Activated naive CD4-positive, alpha-beta T cell treated with anti-CD3 and anti-CD28 coated beads for 36 hours (primary cell): ENCODE data around the gene AEBP1. TPM values are rescaled to one million over a fixed set of nuclear protein-coding genes. Genes with fewer than 3 reads are reported as not detected.

Experiments used
- CTCF ChIA-PET: fragments of 350-600 bp; sonication (Branson Sonifier 250); formaldehyde crosslinking; loops from one replicate; lab custom pipeline; 2021; ENCODE audit warnings: antibody characterized with exemption; lab: Charles Lee
- DNase-seq: peaks from one replicate; pipeline ENCODE4 v3.0.0-alpha.2; 2020
- H3K27ac Mint-ChIP-seq: one replicate; pipeline ENCODE4 v1.8.0; 2021; ENCODE audit warnings: mild to moderate bottlenecking, mixed read lengths
- H3K27me3 Mint-ChIP-seq: one replicate; pipeline ENCODE4 v1.8.0; 2021; ENCODE audit warnings: low read depth, mixed read lengths
- H3K36me3 Mint-ChIP-seq: one replicate; pipeline ENCODE4 v1.8.0; 2021; ENCODE audit warnings: low read depth, mixed read lengths
- H3K4me1 Mint-ChIP-seq: one replicate; pipeline ENCODE4 v1.8.0; 2021; ENCODE audit warnings: low read depth, mixed read lengths
- H3K4me3 Mint-ChIP-seq: one replicate; pipeline ENCODE4 v1.8.0; 2021; ENCODE audit warnings: mild to moderate bottlenecking, moderate library complexity, mixed read lengths
- H3K9me3 Mint-ChIP-seq: one replicate; pipeline ENCODE4 v1.8.0; 2021; ENCODE audit warnings: mixed read lengths
- intact Hi-C: fragments of 100-400 bp; cut with micrococcal nuclease; formaldehyde crosslinking; loops from one replicate; pipeline ENCODE4 v1.15.1; 2023
- total RNA-seq, 2 experiments: library from RNA; stranded (reverse); gene quantifications; one replicate each; pipeline ENCODE4 v1.2.3, GENCODE V29; 2021

The AEBP1 gene
- total RNA-seq, 2 experiments from 2014 or later: 10.1 to 10.8 TPM

DNA sequence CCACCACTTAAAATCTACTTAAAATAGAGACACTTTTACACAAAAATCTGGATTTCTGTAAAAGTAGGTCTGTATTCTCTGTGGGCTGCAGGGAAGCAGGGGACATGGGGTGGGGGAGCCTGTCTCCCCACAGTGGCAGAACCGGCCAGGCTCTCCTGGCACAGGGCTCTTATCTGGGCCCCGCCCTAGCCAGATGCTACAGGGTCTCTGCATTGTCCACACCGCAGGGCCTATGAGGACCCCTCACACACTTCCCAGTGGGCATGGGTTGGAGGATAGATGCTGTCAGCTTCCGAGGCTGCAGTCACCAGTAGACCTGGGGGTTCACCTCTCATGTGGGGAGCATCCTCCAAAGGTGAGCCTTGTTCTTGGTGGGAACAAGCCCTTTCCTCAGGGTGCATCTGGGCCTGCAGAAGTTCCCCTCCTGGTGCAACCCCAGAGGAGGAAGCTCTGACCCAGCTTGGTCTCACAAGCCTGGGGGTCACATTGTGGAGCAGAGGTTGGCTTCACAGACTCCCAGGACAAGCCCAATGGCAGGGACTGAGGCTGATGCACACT lies 52.4 kb downstream of the AEBP1 start:
- Mint-ChIP-seq H3K4me1 (no peaks in the 10 kb centered on the region), H3K4me3 (no peak overlapping the region), H3K36me3 (no peaks in the 10 kb centered on the region), H3K27me3 (no peaks in the 10 kb centered on the region), H3K27ac (no peak overlapping the region), H3K9me3 (no peaks in the 10 kb centered on the region)
- no peak for DNase-seq
- CTCF ChIA-PET: no interaction called here
- intact Hi-C loops: no loop called here

DNA sequence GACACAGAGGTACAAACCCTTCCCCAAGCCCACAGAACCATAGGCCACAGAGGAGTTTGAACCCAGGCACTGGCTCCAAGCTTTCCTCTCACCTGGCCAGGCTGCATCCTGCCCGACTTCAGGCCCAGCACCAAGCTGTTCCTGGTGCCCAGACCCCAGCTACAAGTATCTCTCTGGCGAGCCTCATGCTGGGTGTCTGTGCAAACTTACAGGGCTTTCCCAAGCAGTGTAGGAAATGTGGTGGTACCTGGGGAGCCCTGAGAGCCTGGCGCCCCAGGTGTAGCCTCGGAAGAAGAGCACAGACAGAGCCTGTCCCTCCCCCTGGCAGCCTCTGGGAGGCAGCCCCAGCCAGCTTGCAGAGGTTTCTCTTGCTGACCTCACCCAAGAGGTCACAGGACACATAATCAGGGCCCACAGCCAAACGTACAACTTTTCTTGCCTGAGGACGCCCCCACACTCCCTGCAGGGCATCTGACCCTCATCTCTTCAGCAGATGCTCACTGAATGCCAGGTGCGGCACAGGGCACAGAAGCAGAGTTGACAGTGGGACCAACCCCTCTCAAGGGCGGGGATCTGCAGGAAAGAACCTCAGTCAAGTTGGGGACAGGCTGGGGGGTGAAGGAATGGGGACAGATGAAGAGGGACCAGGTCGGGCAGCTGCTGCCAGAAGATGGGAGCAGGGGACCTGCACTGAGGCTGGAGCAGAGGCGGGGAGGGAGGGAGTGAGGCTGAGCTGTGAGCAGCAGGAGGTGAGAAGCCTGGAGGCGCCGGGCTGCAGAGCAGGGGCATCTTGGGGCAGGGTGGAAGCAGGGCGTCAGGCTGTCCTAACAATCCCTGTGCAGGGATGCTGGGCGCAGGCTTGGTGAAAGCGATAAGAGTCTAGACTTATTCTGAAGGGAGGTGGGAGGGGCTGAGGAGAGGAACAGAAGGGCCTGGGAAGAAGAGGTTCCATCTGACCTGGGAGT lies 53.3 kb downstream of the AEBP1 start:
- H3K4me1 Mint-ChIP-seq: no peaks in the 10 kb centered on the region
- H3K27me3 Mint-ChIP-seq: no peaks in the 10 kb centered on the region
- CTCF ChIA-PET: no interaction called here
- no peaks in the 10 kb centered on the region for H3K36me3 Mint-ChIP-seq
- no peak overlapping the region for H3K4me3 Mint-ChIP-seq
- intact Hi-C loops: no loop called here
- no peak overlapping the region for H3K27ac Mint-ChIP-seq
- no peak for DNase-seq
- no peaks in the 10 kb centered on the region for H3K9me3 Mint-ChIP-seq

DNA sequence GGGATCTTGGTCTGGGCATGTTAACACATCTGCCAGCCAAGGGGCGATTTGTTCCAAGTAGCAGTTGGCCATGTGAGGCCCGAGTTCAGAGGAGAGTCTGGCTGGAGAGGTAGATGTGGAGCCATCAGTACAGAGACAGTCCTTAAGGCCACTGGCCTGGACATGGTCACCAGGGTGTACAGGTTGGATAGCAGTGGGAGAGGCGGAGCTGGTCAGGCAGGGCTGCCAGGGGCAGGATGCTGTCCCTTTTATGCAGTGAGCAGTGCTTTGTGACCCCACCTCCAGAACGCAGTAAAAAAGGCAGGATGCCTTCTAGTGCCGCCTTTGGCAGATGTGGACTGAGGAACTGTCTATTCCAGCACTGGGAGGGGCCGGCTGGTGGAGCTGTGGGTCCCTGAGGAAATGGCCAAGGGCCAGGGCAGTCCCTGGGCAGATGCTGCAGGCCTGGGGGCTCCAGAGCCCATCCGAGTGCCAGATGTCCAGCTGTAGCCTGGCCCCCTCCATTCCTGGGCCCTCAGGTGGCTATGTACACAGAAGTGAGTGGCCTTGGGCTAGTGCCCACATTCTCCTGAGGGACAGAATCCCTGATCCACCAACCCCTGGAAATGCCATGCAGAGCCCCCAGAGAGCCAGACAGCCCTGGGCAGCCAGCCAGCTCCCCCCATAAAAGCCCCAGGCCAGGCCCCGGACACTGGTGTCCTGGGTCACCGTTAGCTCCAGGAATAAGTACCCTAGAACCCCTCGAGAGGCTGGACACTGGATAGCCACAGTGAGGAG lies 54.1 kb downstream of the AEBP1 start:
- no peak for DNase-seq
- no peaks in the 10 kb centered on the region for H3K27me3 Mint-ChIP-seq
- H3K4me3 Mint-ChIP-seq: no peak overlapping the region
- H3K36me3 Mint-ChIP-seq: no peaks in the 10 kb centered on the region
- intact Hi-C loops: no loop called here
- CTCF ChIA-PET: no interaction called here
- H3K9me3 Mint-ChIP-seq: no peaks in the 10 kb centered on the region
- H3K4me1 Mint-ChIP-seq: no peaks in the 10 kb centered on the region
- no peak overlapping the region for H3K27ac Mint-ChIP-seq

DNA sequence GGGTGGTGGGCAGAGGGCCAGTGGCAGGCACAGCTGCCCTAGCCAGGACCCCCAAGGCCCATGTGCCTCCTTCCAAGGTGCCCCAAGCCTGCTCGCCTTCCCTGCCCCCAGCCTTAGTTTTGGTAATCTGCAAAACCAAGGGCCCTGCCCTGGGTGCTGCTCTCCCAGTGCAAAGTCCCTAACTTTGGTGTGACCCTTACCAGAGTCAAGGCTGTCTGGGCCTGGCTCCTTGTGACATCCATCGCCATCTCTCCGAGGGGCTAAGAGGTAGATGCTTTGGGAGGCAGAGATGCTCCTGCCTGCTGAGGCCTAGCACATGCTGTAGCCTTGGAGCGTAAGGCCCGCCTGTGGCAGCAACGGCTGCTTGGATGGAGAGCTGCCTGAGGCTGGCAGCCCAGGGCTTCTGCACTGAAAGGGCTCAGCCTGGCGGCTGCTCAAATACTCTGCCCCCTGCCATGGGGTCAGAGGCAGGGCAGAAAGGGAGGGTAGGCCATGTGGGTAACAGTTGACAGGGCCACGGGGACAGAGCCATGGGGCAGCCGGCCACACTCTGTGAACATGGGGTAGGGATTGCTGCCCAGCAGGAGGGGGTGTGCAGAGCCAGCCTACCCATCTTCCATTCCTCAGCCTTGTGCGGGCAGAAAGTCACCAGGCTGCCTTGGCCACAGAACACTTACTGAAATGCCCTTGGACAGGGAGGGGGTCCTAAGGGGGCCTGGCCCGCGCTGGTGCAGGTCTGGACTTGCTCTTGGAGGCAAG lies 54.9 kb downstream of the AEBP1 start:
- Mint-ChIP-seq H3K36me3 (no peaks in the 10 kb centered on the region), H3K4me3 (no peak overlapping the region), H3K9me3 (no peaks in the 10 kb centered on the region), H3K4me1 (no peaks in the 10 kb centered on the region), H3K27me3 (no peaks in the 10 kb centered on the region), H3K27ac (no peak overlapping the region)
- DNase-seq: no peak
- intact Hi-C loops: no loop called here
- CTCF ChIA-PET: no interaction called here

DNA sequence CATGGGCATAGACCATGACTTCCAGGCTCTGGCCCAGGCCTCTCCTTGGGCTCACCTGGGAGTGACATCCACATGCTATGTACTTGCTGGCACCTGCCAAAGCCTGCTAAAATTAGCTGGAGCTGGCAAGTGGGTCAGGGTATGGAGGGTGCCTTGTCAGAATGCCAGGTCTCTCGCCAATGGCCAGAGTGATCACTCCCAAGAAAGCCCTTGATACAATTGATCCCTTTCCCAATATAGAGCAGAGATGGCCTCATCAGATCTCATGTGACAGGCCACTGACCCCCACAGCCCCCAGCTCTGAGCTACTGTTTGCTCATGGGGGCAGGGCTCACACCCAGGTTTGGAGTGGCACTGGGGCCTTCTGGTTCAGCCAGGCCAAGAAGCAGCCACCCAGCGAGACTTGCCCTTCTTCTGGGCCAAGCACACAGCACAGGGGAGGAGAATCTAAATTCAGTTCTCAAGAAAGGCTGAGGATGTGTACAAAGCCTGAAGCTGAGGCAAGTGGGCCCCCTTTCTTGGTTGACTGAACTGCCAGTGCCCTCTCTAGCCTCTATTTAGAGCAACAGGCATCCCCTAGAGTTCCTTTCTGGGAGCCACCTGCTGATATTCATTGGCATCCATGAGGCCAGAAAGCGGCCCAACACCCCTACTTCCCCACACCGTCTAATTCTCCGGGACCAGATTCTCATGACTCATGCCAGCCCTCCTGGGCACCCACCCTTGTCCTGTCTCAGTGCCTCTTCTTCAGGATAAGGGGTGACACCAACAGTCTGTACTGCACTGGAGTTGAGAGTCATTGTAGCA lies 55.9 kb downstream of the AEBP1 start:
- Mint-ChIP-seq H3K36me3 (no peaks in the 10 kb centered on the region), H3K4me3 (no peak overlapping the region), H3K4me1 (no peaks in the 10 kb centered on the region), H3K9me3 (peaks cover 2% of the 10 kb centered on the region), H3K27ac (no peak overlapping the region), H3K27me3 (no peaks in the 10 kb centered on the region)
- DNase-seq: no peak
- intact Hi-C loops: no loop called here
- CTCF ChIA-PET: no interaction called here

DNA sequence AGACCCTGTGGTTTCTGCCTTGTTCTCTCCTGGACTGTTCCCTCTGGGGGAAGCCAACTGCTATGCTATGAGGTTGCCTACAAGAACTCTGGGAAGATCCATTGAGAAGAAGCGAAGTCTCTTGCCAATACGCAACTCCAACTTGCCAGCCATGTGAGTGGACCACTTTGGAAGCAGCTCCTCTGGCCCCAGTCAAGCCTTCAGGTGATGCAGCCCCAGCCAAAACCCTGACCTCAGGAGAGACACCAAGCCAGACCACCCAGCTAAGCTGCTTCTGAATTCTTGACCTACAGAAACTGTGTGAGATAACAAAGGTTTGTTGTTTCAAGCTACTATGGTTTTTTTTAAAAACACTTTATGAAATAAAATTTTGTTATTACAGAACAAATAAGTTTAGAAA lies 57.2 kb downstream of the AEBP1 start:
- peaks cover 2% of the 10 kb centered on the region for H3K9me3 Mint-ChIP-seq

DNA sequence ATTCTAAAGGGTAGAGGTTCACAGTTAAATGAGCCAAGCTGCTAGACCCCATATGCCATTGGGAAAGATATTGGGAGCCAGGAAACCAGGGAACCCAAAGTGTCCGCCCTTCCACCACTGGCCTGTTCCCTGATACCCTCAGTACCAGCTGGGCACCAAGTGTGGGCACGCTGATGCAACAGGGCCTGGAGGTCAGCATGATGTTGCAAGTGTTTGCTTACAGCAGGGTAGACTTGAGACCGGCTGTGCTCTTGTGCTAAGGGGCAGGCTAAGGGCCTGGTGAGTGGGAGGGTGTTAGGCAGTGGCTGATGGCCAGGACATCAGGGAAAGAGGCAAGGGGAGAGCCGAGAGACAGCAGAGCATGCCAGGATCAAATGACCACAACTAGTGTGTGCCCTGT lies 58.0 kb downstream of the AEBP1 start:
- DNase-seq: no peak
- Mint-ChIP-seq H3K36me3 (no peaks in the 10 kb centered on the region), H3K27ac (no peak overlapping the region), H3K9me3 (peaks cover 2% of the 10 kb centered on the region), H3K27me3 (no peaks in the 10 kb centered on the region), H3K4me1 (no peaks in the 10 kb centered on the region), H3K4me3 (no peak overlapping the region)
- intact Hi-C loops: no loop called here
- CTCF ChIA-PET: no interaction called here

More for the DNA sequence above, 57.2 kb downstream of the AEBP1 start:
- Mint-ChIP-seq H3K27me3 (no peaks in the 10 kb centered on the region), H3K36me3 (no peaks in the 10 kb centered on the region), H3K27ac (no peak overlapping the region), H3K4me1 (no peaks in the 10 kb centered on the region), H3K4me3 (no peak overlapping the region)
- no peak for DNase-seq
- intact Hi-C loops: no loop called here
- CTCF ChIA-PET: no interaction called here

DNA sequence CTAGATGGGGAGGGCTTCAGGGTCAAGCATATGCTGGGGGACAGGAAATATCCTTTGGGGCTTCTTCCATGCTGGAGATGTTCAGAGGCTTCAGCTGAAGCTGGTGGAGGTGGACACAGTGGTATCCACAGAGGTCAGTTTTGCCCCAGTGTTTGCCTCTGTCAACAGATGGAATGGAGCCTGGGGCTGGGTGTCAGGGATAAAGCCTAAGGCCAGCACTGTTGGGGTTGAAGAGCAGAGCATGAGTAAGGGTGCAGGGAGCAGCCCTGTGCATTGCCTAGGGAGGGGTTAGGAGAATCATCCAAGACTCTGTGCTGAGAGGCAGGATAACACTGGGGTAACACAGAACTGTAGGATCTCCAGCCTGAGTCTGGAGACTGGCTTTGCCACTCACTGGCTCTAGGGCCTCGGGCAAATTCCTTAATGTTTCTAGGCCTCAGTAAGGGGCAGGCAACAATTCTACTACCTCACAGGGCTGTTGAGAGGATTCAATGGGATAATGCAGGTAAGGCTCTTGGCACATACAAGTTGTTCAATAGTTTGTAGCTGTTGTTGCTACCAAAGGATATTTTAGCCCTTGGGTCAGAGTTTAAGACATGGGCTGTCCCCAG lies 58.7 kb downstream of the AEBP1 start:
- Mint-ChIP-seq H3K36me3 (no peaks in the 10 kb centered on the region), H3K9me3 (peaks cover 2% of the 10 kb centered on the region), H3K4me1 (peaks cover 5% of the 10 kb centered on the region), H3K27me3 (no peaks in the 10 kb centered on the region), H3K4me3 (no peak overlapping the region), H3K27ac (no peak overlapping the region)
- no peak for DNase-seq
- CTCF ChIA-PET: interaction anchor here (1.8 kb wide), 1 partner anchor 33 kb away, joined by 4 read pairs; no protein-coding TSS in a partner anchor
- intact Hi-C loops: no loop called here

DNA sequence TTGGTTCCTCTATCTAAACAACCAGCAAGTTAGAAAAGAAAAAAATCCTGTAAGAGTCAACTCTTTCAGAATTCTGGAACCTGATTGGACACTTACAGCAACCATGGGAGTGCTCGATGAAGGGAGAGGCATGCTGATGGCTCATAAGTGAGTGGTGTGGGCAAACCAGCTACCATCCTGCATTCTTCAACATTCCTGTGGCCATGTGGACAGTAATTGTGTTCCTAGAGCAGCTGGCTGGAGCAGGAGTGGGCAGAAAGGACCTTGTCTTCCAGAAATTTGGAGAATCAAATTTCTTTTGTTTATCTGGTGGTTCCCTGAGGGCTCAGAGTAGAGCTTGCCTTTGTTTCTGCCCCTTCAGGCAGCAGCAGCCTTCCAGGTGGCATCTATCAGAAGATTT lies 59.4 kb downstream of the AEBP1 start:
- no peak for DNase-seq
- H3K36me3 Mint-ChIP-seq: no peaks in the 10 kb centered on the region
- H3K4me1 Mint-ChIP-seq: peaks cover 6% of the 10 kb centered on the region
- no peaks in the 10 kb centered on the region for H3K27me3 Mint-ChIP-seq
- peaks cover 2% of the 10 kb centered on the region for H3K9me3 Mint-ChIP-seq
- CTCF ChIA-PET: interaction anchor here (0.9 to 1.8 kb wide), 2 partner anchors 33 to 98 kb away, joined by 4 to 5 read pairs; no protein-coding TSS in a partner anchor
- intact Hi-C loops: no loop called here
- no peak overlapping the region for H3K4me3 Mint-ChIP-seq
- no peak overlapping the region for H3K27ac Mint-ChIP-seq
